ENCODE data around the gene CUX1. TPM values are rescaled to one million over a fixed set of nuclear protein-coding genes. Genes with fewer than 3 reads are reported as not detected.

CUX1 gene
- total RNA-seq, 4 donors from 2014 or later = 56.9 to 124 (median 93.2) TPM

- no peak for DNase-seq
- 85% methylated on average over 18 of the region's 18 CpGs; no CpG with 5 or more reads in 1 of the 2 donors for WGBS, 2 donors (ENCODE audit: low coverage in 1 of 2)
- in situ Hi-C loops (cut with MboI; ENCODE audit: low pct_ligation_motif_present in 1 of 4, low pct_unique_long_range_greater_than_20kb in 1 of 4, low sequenced_read_pairs in 3 of 4) = no loop called here
Observed at GRCh38 chr7:102291056-102291915, 473.9 kb downstream of the CUX1 start.

GRCh38 chr7:102291916-102292267, 474.5 kb downstream of the CUX1 start:
- H3K4me3 ChIP-seq = no peak overlapping the region
- no peak for DNase-seq
- intact Hi-C loops (cut with DNase I; ENCODE audit: low total_unique reads) (no loop called here), in situ Hi-C loops (cut with MboI; ENCODE audit: low pct_ligation_motif_present in 1 of 4, low pct_unique_long_range_greater_than_20kb in 1 of 4, low sequenced_read_pairs in 3 of 4) (no loop called here)
- no peaks in the 10 kb centered on the region for H3K27me3 ChIP-seq
- WGBS, 2 donors (ENCODE audit: low coverage in 1 of 2) = 76% methylated on average over 2 of the region's 2 CpGs; no CpG with 5 or more reads in 1 of the 2 donors
- no peaks in the 10 kb centered on the region for H3K9me3 ChIP-seq
- H3K36me3 ChIP-seq = no peaks in the 10 kb centered on the region
- H3K27ac ChIP-seq = no peak overlapping the region
- peaks cover 10 to 20% (median 12%) of the 10 kb centered on the region in 4 donors for H3K4me1 ChIP-seq
- TF ChIP-seq, protein P1, sequence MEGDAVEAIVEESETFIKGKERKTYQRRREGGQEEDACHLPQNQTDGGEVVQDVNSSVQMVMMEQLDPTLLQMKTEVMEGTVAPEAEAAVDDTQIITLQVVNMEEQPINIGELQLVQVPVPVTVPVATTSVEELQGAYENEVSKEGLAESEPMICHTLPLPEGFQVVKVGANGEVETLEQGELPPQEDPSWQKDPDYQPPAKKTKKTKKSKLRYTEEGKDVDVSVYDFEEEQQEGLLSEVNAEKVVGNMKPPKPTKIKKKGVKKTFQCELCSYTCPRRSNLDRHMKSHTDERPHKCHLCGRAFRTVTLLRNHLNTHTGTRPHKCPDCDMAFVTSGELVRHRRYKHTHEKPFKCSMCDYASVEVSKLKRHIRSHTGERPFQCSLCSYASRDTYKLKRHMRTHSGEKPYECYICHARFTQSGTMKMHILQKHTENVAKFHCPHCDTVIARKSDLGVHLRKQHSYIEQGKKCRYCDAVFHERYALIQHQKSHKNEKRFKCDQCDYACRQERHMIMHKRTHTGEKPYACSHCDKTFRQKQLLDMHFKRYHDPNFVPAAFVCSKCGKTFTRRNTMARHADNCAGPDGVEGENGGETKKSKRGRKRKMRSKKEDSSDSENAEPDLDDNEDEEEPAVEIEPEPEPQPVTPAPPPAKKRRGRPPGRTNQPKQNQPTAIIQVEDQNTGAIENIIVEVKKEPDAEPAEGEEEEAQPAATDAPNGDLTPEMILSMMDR (IDR thresholded peaks at IDR 0.05) = no peak
- no peak for TF ChIP-seq EP300 (IDR thresholded peaks at IDR 0.05; ENCODE audit: low read depth)
- TF ChIP-seq POLR2A (IDR thresholded peaks at IDR 0.05) = no peak
- TF ChIP-seq POLR2AphosphoS5 (IDR thresholded peaks at IDR 0.05) = no peak

More at GRCh38 chr7:102291056-102291915, 473.9 kb downstream of the CUX1 start:
- H3K9me3 ChIP-seq = no peaks in the 10 kb centered on the region
- intact Hi-C loops (cut with DNase I; ENCODE audit: low total_unique reads) = no loop called here
- no peak overlapping the region for H3K27ac ChIP-seq
- no peaks in the 10 kb centered on the region for H3K36me3 ChIP-seq
- TF ChIP-seq EP300 (IDR thresholded peaks at IDR 0.05; ENCODE audit: low read depth) (no peak), POLR2A (IDR thresholded peaks at IDR 0.05) (no peak), POLR2AphosphoS5 (IDR thresholded peaks at IDR 0.05) (no peak)
- TF ChIP-seq, protein P1 (IDR thresholded peaks at IDR 0.05) = no peak
- no peaks in the 10 kb centered on the region for H3K27me3 ChIP-seq
- H3K4me3 ChIP-seq = no peak overlapping the region
- H3K4me1 ChIP-seq = peaks cover 10 to 22% (median 12%) of the 10 kb centered on the region in 4 donors

GRCh38 chr7:102292813-102293798, 475.7 kb downstream of the CUX1 start:
- H3K4me1 ChIP-seq = peaks cover 4 to 9% (median 6%) of the 10 kb centered on the region in 4 donors
- H3K27ac ChIP-seq = no peak overlapping the region
- no peaks in the 10 kb centered on the region for H3K36me3 ChIP-seq
- no peak overlapping the region for H3K4me3 ChIP-seq
- no peak for DNase-seq
- H3K27me3 ChIP-seq = no peaks in the 10 kb centered on the region
- TF ChIP-seq EP300 (IDR thresholded peaks at IDR 0.05; ENCODE audit: low read depth) (no peak), POLR2AphosphoS5 (IDR thresholded peaks at IDR 0.05) (no peak), POLR2A (IDR thresholded peaks at IDR 0.05) (no peak)
- TF ChIP-seq, protein P1 (IDR thresholded peaks at IDR 0.05) = no peak
- in situ Hi-C loops (cut with MboI; ENCODE audit: low pct_ligation_motif_present in 1 of 4, low pct_unique_long_range_greater_than_20kb in 1 of 4, low sequenced_read_pairs in 3 of 4) = no loop called here
- H3K9me3 ChIP-seq = no peaks in the 10 kb centered on the region
- 57% methylated on average over 36 of the region's 36 CpGs; no CpG with 5 or more reads in 1 of the 2 donors for WGBS, 2 donors (ENCODE audit: low coverage in 1 of 2)
- intact Hi-C loops (cut with DNase I; ENCODE audit: low total_unique reads) = no loop called here

DNA sequence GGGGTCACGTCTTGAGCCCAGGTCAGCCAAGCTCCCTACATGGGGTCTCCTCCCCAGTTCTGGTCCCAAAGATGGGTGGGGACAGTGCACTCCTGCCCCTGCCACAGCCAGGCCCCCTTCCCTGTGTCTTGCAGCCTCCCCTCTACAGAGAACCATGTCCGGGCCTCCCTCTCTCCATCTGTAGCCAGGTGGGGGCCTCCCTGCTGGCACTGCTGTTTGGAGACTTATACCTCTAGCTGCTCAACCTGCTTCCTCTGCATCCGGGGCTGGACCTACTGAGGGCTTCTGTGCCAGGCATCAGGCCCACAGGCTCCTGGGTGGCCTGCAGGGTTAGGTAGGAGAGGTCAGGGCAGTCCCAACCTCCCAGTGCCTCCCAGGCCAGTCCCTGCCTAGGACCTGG, 477.2 kb downstream of the CUX1 start:
- Histone ChIP-seq H3K27me3 (no peaks in the 10 kb centered on the region), H3K4me1 (no peaks in the 10 kb centered on the region), H3K9me3 (no peaks in the 10 kb centered on the region), H3K27ac (no peak overlapping the region), H3K36me3 (no peaks in the 10 kb centered on the region), H3K4me3 (no peak overlapping the region)
- in situ Hi-C loops (cut with MboI; ENCODE audit: low pct_ligation_motif_present in 1 of 4, low pct_unique_long_range_greater_than_20kb in 1 of 4, low sequenced_read_pairs in 3 of 4) (no loop called here), intact Hi-C loops (cut with DNase I; ENCODE audit: low total_unique reads) (no loop called here)
- DNase-seq = no peak
- no peak for TF ChIP-seq POLR2AphosphoS5 (IDR thresholded peaks at IDR 0.05)
- no peak for TF ChIP-seq EP300 (IDR thresholded peaks at IDR 0.05; ENCODE audit: low read depth)
- TF ChIP-seq, protein P1 (IDR thresholded peaks at IDR 0.05) = no peak
- TF ChIP-seq POLR2A (IDR thresholded peaks at IDR 0.05) = no peak
- 92% methylated on average over 3 of the region's 3 CpGs; no CpG with 5 or more reads in 1 of the 2 donors for WGBS, 2 donors (ENCODE audit: low coverage in 1 of 2)
